ENCODE data around the gene TRAF4. TPM values are rescaled to one million over a fixed set of nuclear protein-coding genes. Genes with fewer than 3 reads are reported as not detected.
A peak's percentile ranks its signal among the peaks of the same experiment; 100 is the strongest.

Gene TRAF4
- total RNA-seq, 2 donors from 2014 or later = 92.1 to 128 TPM

GRCh38 chr17:28744104-28744971 is 527 bp downstream of the TRAF4 start:
- H3K4me1 ChIP-seq = peaks cover 24% of the 10 kb centered on the region
- H3K27me3 ChIP-seq = no peaks in the 10 kb centered on the region
- peak overlapping the region; percentile 85 to 87 for H3K9ac ChIP-seq (ENCODE audit: low read depth in 2 of 2, low read length in 2 of 2)
- H3K36me3 ChIP-seq = peaks cover 10% of the 10 kb centered on the region
- peak; percentile 76 for DNase-seq
- intact Hi-C loops (cut with DNase I) = no loop called here
- TF ChIP-seq, protein P1, sequence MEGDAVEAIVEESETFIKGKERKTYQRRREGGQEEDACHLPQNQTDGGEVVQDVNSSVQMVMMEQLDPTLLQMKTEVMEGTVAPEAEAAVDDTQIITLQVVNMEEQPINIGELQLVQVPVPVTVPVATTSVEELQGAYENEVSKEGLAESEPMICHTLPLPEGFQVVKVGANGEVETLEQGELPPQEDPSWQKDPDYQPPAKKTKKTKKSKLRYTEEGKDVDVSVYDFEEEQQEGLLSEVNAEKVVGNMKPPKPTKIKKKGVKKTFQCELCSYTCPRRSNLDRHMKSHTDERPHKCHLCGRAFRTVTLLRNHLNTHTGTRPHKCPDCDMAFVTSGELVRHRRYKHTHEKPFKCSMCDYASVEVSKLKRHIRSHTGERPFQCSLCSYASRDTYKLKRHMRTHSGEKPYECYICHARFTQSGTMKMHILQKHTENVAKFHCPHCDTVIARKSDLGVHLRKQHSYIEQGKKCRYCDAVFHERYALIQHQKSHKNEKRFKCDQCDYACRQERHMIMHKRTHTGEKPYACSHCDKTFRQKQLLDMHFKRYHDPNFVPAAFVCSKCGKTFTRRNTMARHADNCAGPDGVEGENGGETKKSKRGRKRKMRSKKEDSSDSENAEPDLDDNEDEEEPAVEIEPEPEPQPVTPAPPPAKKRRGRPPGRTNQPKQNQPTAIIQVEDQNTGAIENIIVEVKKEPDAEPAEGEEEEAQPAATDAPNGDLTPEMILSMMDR (IDR thresholded peaks at IDR 0.05) = no peak
- peak overlapping the region; percentile 77 for H3K4me3 ChIP-seq
- no peaks in the 10 kb centered on the region for H3K9me3 ChIP-seq
- peak overlapping the region; percentile 95 for H3K27ac ChIP-seq

DNA sequence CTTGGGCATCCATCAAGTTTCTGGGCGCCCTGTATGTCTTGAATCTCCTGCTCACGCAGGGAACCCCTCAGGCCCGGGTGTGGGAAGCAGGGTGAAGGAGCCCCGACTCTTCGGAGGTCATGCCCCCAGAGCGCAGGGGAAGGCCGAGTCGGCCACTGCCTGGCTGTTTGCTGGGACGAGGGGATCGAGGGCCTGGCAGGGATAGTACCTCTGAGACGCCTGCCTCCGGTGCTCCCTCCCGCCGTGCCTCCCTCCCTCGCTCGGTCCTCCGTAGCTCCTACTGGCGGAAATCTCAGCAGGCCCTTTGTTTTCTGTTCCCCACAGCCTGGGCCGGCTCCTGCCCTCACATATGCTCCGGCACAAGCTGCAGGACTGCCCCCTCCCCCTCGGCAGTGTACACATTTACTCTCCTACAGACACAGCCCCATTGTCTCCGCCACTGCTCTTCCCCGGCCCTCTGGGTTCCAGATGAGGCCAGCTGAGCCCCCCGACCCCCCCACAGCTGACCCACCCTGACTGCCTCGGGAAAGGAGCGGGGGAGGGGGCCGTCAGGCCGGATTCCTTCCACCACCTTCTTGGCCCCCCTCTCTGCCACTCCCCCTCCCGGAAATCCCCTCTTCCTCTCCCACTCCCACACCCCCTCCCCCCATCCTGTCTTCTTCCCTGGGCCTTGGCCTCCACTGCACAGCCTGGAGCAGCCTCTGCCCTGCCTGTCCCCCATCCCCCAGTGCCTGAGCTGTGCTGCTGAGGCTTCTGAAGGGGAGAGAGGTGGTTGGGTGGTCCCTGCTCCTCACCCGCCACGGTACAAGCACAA is 1.4 kb downstream of the TRAF4 start:
- Histone ChIP-seq H3K4me3 (peak overlapping the region; percentile 77), H3K27me3 (no peaks in the 10 kb centered on the region), H3K27ac (peak overlapping the region; percentile 95), H3K36me3 (peaks cover 11% of the 10 kb centered on the region), H3K4me1 (peaks cover 29% of the 10 kb centered on the region), H3K9ac (ENCODE audit: low read depth in 2 of 2, low read length in 2 of 2) (peak overlapping the region; percentile 81 to 85), H3K9me3 (no peaks in the 10 kb centered on the region)
- intact Hi-C loops (cut with DNase I) = no loop called here
- TF ChIP-seq, protein P1 (IDR thresholded peaks at IDR 0.05) = no peak
- DNase-seq = peak; percentile 67

- Histone ChIP-seq H3K27ac (peak overlapping the region; percentile 95), H3K9ac (ENCODE audit: low read depth in 2 of 2, low read length in 2 of 2) (peak overlapping the region; percentile 81 to 85), H3K4me3 (peak overlapping the region; percentile 77), H3K36me3 (peaks cover 11% of the 10 kb centered on the region), H3K27me3 (no peaks in the 10 kb centered on the region), H3K4me1 (peaks cover 29% of the 10 kb centered on the region), H3K9me3 (no peaks in the 10 kb centered on the region)
- TF ChIP-seq, protein P1 (IDR thresholded peaks at IDR 0.05) = no peak
- DNase-seq = no peak
- intact Hi-C loops (cut with DNase I) = no loop called here
Measured at GRCh38 chr17:28745786-28746411, 2.1 kb downstream of the TRAF4 start.

- TF ChIP-seq, protein P1 (IDR thresholded peaks at IDR 0.05) = no peak
- H3K27me3 ChIP-seq = no peaks in the 10 kb centered on the region
- DNase-seq = peak; percentile 92
- H3K36me3 ChIP-seq = peaks cover 11% of the 10 kb centered on the region
- H3K4me1 ChIP-seq = peaks cover 29% of the 10 kb centered on the region
- no peak overlapping the region for H3K4me3 ChIP-seq
- H3K27ac ChIP-seq = peak overlapping the region; percentile 95
- H3K9me3 ChIP-seq = no peaks in the 10 kb centered on the region
- H3K9ac ChIP-seq (ENCODE audit: low read depth in 2 of 2, low read length in 2 of 2) = peak overlapping the region; percentile 81 to 85
- intact Hi-C loops (cut with DNase I) = no loop called here
Measured at GRCh38 chr17:28746611-28747050, 2.8 kb downstream of the TRAF4 start.

- no peaks in the 10 kb centered on the region for H3K9me3 ChIP-seq
- intact Hi-C loops (cut with DNase I) = no loop called here
- peaks cover 11% of the 10 kb centered on the region for H3K36me3 ChIP-seq
- H3K4me3 ChIP-seq = no peak overlapping the region
- H3K27me3 ChIP-seq = no peaks in the 10 kb centered on the region
- peak overlapping the region; percentile 64 to 85 for H3K9ac ChIP-seq (ENCODE audit: low read depth in 2 of 2, low read length in 2 of 2)
- TF ChIP-seq, protein P1 (IDR thresholded peaks at IDR 0.05) = no peak
- H3K4me1 ChIP-seq = peaks cover 29% of the 10 kb centered on the region
- H3K27ac ChIP-seq = peak overlapping the region; percentile 95
- peak; percentile 84 for DNase-seq
Measured at GRCh38 chr17:28747051-28747691, 3.4 kb downstream of the TRAF4 start.

All from colonic mucosa (tissue), 4 donors.